Tibial nerve (tissue), 4 donors: ENCODE measurements around the gene APRT. TPM values are rescaled to one million over a fixed set of nuclear protein-coding genes. Genes with fewer than 3 reads are reported as not detected.
A peak's percentile ranks its signal among the peaks of the same experiment; 100 is the strongest.

Source experiments
- DNase-seq, 2 donors: peaks; one replicate each; pipeline ENCODE4 v3.0.0-alpha.2; 2019; ENCODE audit warnings: low spot score in 2 of 2
- H3K27ac ChIP-seq, 4 donors: fragments of 200-600 bp; sonication (generic) in 3 of 4; one replicate each; pipeline ENCODE4 v1.5.1; 2017 to 2019; ENCODE audit warnings: mild to moderate bottlenecking in 1 of 4
- H3K27me3 ChIP-seq, 2 donors: fragments of 200-600 bp; sonication (generic) in 1 of 2; one replicate each; pipeline versions ENCODE4 v1.5.1 to v1.6.0; 2017 to 2019
- H3K36me3 ChIP-seq, 3 donors: fragments of 200-600 bp; sonication (generic); one replicate each; pipeline ENCODE4 v1.5.1; 2018 to 2019
- H3K4me1 ChIP-seq, 4 donors: fragments of 200-600 bp; sonication (generic) in 3 of 4; one replicate each; pipeline ENCODE4 v1.5.1; 2017 to 2019
- H3K4me3 ChIP-seq, 4 donors: fragments of 200-600 bp; sonication (generic) in 3 of 4; one replicate each; pipeline ENCODE4 v1.5.1; 2017 to 2019; ENCODE audit warnings: mild to moderate bottlenecking in 1 of 4, moderate library complexity in 1 of 4
- H3K9me3 ChIP-seq, 4 donors: fragments of 200-600 bp; sonication (generic) in 3 of 4; one replicate each; pipeline ENCODE4 v1.5.1; 2017 to 2019
- EP300 ChIP-seq, 2 donors: sonication (generic); formaldehyde crosslinking; IDR thresholded peaks; one replicate each; pipeline ENCODE4 v1.6.1; 2017; ENCODE audit warnings: antibody characterized with exemption in 2 of 2, mild to moderate bottlenecking in 1 of 2
- POLR2A ChIP-seq, 2 donors: fragments of 450-650 bp; IDR thresholded peaks; one replicate each; pipeline ENCODE4 v1.6.1; 2017; ENCODE audit warnings: antibody characterized with exemption in 2 of 2, mild to moderate bottlenecking in 2 of 2, moderate library complexity in 2 of 2
- WGBS, 2 donors: methylation state at CpG; one replicate each; pipeline ENCODE4 v1.1.5; 2018; 5-methylcytosine and 5-hydroxymethylcytosine counted together
- total RNA-seq, 4 donors: library from RNA; depleted of rRNA; stranded (reverse); fragments of >200 nt; gene quantifications; one replicate each; pipeline ENCODE4 v1.1.0, GENCODE V29; 2016
- TF ChIP-seq, protein P1 (sequence below), 5 experiments: fragments of 200-600 bp in 3 of 5; fragments of 450-650 bp in 2 of 5; sonication (generic) in 3 of 5; IDR thresholded peaks; one replicate each; pipeline ENCODE4 v1.5.1; 2016 to 2019; ENCODE audit warnings: antibody characterized with exemption in 5 of 5, mild to moderate bottlenecking in 3 of 5, moderate library complexity in 2 of 5

The APRT gene
- total RNA-seq, 4 donors from 2014 or later = 83.4 to 157 (median 106) TPM

GRCh38 chr16:88783391-88784073 is 28.2 kb downstream of the APRT start:
- peaks cover 0 to 61% (median 54%) of the 10 kb centered on the region in 4 donors for H3K4me1 ChIP-seq
- TF ChIP-seq POLR2A (IDR thresholded peaks at IDR 0.05) = peak in 1 of 2 donors; percentile 31
- TF ChIP-seq, protein P1, sequence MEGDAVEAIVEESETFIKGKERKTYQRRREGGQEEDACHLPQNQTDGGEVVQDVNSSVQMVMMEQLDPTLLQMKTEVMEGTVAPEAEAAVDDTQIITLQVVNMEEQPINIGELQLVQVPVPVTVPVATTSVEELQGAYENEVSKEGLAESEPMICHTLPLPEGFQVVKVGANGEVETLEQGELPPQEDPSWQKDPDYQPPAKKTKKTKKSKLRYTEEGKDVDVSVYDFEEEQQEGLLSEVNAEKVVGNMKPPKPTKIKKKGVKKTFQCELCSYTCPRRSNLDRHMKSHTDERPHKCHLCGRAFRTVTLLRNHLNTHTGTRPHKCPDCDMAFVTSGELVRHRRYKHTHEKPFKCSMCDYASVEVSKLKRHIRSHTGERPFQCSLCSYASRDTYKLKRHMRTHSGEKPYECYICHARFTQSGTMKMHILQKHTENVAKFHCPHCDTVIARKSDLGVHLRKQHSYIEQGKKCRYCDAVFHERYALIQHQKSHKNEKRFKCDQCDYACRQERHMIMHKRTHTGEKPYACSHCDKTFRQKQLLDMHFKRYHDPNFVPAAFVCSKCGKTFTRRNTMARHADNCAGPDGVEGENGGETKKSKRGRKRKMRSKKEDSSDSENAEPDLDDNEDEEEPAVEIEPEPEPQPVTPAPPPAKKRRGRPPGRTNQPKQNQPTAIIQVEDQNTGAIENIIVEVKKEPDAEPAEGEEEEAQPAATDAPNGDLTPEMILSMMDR (IDR thresholded peaks at IDR 0.05) = no peak
- TF ChIP-seq EP300 (IDR thresholded peaks at IDR 0.05) = peak; percentile 49 to 82
- H3K27me3 ChIP-seq = no peaks in the 10 kb centered on the region
- no peaks in the 10 kb centered on the region for H3K36me3 ChIP-seq
- DNase-seq = peak in 1 of 2 donors; percentile 53
- peak overlapping the region; percentile 81 to 97 (median 95) for H3K27ac ChIP-seq
- peak overlapping the region; percentile 44 to 90 (median 74) for H3K4me3 ChIP-seq
- WGBS, 2 donors = 22 to 32% methylated on average over 16 to 17 of the region's 27 CpGs
- no peaks in the 10 kb centered on the region for H3K9me3 ChIP-seq

GRCh38 chr16:88782454-88783390 is 29.0 kb downstream of the APRT start:
- H3K27me3 ChIP-seq = no peaks in the 10 kb centered on the region
- no peaks in the 10 kb centered on the region for H3K36me3 ChIP-seq
- WGBS, 2 donors = 34 to 39% methylated on average over 11 to 16 of the region's 16 CpGs
- peak overlapping the region in 1 of 4 donors; percentile 90 for H3K4me3 ChIP-seq
- peaks cover 0 to 70% (median 55%) of the 10 kb centered on the region in 4 donors for H3K4me1 ChIP-seq
- H3K9me3 ChIP-seq = no peaks in the 10 kb centered on the region
- DNase-seq = no peak
- TF ChIP-seq EP300 (IDR thresholded peaks at IDR 0.05) = no peak
- no peak for TF ChIP-seq POLR2A (IDR thresholded peaks at IDR 0.05)
- TF ChIP-seq, protein P1 (IDR thresholded peaks at IDR 0.05) = no peak
- peak overlapping the region; percentile 81 to 97 (median 95) for H3K27ac ChIP-seq

- H3K27ac ChIP-seq = peak overlapping the region in 3 of 4 donors; percentile 94 to 97 (median 96)
- H3K36me3 ChIP-seq = no peaks in the 10 kb centered on the region
- 65 to 69% methylated on average over 18 to 28 of the region's 28 CpGs for WGBS, 2 donors
- H3K4me1 ChIP-seq = peaks cover 0 to 83% (median 57%) of the 10 kb centered on the region in 4 donors
- no peaks in the 10 kb centered on the region for H3K27me3 ChIP-seq
- no peaks in the 10 kb centered on the region for H3K9me3 ChIP-seq
- no peak overlapping the region for H3K4me3 ChIP-seq
- TF ChIP-seq, protein P1 (IDR thresholded peaks at IDR 0.05) = no peak
- TF ChIP-seq POLR2A (IDR thresholded peaks at IDR 0.05) = no peak
- no peak for TF ChIP-seq EP300 (IDR thresholded peaks at IDR 0.05)
- DNase-seq = no peak
These were observed 30.3 kb downstream of the APRT start for GRCh38 chr16:88781140-88782077.

GRCh38 chr16:88780142-88781062 is 31.3 kb downstream of the APRT start:
- 60 to 68% methylated on average over 13 of the region's 13 CpGs for WGBS, 2 donors
- no peak for DNase-seq
- no peaks in the 10 kb centered on the region for H3K36me3 ChIP-seq
- TF ChIP-seq EP300 (IDR thresholded peaks at IDR 0.05) (no peak), POLR2A (IDR thresholded peaks at IDR 0.05) (no peak)
- TF ChIP-seq, protein P1 (IDR thresholded peaks at IDR 0.05) = no peak
- peak overlapping the region in 3 of 4 donors; percentile 94 to 97 (median 96) for H3K27ac ChIP-seq
- no peaks in the 10 kb centered on the region for H3K27me3 ChIP-seq
- no peak overlapping the region for H3K4me3 ChIP-seq
- no peaks in the 10 kb centered on the region for H3K9me3 ChIP-seq
- H3K4me1 ChIP-seq = peaks cover 0 to 84% (median 58%) of the 10 kb centered on the region in 4 donors
